Neural cell (in vitro differentiated cells): ENCODE data around the gene MGLL.

Source experiments
- EZH2 ChIP-seq: fragments of 200-600, 300-800 bp; shearing (Covaris generic), sonication (generic); IDR thresholded peaks from 2 replicates; pipeline ENCODE4 v1.6.1; 2014; ENCODE audit warnings: antibody characterized with exemption, low read length, borderline replicate concordance, mild to moderate bottlenecking; ENCODE audit not compliant: insufficient read depth, poor library complexity, severe bottlenecking
- POLR2AphosphoS5 ChIP-seq: IDR thresholded peaks from 2 replicates; pipeline ENCODE4 v1.6.1; 2012
- RAD21 ChIP-seq: fragments of 450-650 bp; conservative IDR thresholded peaks from 2 replicates; pipeline ENCODE4 v1.6.1; 2014; ENCODE audit warnings: antibody characterized with exemption, mild to moderate bottlenecking, moderate library complexity
- TF ChIP-seq, protein P1 (sequence below): fragments of 450-650 bp; IDR thresholded peaks from 2 replicates; pipeline ENCODE4 v1.5.1; 2014; ENCODE audit warnings: antibody characterized with exemption, mild to moderate bottlenecking, moderate library complexity; ENCODE audit not compliant: poor library complexity, severe bottlenecking

DNA sequence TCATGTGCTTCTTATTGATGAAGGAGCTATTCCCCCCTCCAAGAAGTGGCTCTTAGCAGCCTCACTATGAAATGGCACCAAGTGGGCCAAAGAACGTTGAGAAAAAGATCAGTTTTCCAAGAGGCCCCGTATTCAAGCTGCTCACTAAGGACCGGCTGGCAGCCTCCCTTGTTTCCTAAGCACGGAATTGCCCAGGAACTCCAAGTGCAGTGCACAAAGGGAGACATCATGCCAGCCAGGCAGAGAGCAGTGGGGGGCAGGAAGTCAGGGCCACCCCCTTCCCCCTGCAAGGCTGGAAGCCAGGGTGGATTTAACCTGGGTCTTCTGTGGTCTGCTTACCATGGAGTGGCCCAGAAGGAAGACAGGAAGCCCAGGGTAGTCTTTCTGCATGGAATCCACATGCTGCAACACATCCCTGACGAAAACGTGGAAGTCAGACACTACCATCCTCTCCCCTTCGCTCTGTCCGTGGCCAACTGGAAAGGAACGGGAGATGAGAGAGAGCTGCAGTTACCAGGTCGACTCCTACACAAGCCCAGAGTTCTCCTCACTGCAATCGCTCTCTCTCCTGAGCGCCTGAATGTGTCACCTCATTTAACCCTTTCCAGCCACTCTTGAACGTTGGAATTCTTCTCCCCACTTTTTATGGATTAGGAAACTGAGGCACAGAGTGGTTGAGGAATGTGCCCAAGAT lies 100.1 kb downstream of the MGLL start:
- TF ChIP-seq, protein P1, sequence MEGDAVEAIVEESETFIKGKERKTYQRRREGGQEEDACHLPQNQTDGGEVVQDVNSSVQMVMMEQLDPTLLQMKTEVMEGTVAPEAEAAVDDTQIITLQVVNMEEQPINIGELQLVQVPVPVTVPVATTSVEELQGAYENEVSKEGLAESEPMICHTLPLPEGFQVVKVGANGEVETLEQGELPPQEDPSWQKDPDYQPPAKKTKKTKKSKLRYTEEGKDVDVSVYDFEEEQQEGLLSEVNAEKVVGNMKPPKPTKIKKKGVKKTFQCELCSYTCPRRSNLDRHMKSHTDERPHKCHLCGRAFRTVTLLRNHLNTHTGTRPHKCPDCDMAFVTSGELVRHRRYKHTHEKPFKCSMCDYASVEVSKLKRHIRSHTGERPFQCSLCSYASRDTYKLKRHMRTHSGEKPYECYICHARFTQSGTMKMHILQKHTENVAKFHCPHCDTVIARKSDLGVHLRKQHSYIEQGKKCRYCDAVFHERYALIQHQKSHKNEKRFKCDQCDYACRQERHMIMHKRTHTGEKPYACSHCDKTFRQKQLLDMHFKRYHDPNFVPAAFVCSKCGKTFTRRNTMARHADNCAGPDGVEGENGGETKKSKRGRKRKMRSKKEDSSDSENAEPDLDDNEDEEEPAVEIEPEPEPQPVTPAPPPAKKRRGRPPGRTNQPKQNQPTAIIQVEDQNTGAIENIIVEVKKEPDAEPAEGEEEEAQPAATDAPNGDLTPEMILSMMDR = no peak
- no peak for TF ChIP-seq RAD21
- TF ChIP-seq POLR2AphosphoS5 = no peak
- no peak for TF ChIP-seq EZH2
